ENCODE results near the gene HCFC2.

HCFC2 gene

GRCh38 chr12:104048162-104048561 lies 16.2 kb upstream of the HCFC2 start:
- TF ChIP-seq CTCF (IDR thresholded peaks at IDR 0.05; ENCODE audit: low read depth, low read length), result no peak
- Histone ChIP-seq H3K4me3 (ENCODE audit: low read depth, low read length) (no peak overlapping the region), H3K27me3 (peaks cover 3% of the 10 kb centered on the region; the same call in 1 of the 2 replicates), H3K36me3 (no peaks in the 10 kb centered on the region), H3K9me3 (no peaks in the 10 kb centered on the region; the same call in 1 of the 2 replicates), H3K4me1 (no peaks in the 10 kb centered on the region)
- no peak for DNase-seq

GRCh38 chr12:104048811-104049210 lies 15.5 kb upstream of the HCFC2 start:
- peaks cover 3% of the 10 kb centered on the region; the same call in 1 of the 2 replicates for H3K27me3 ChIP-seq
- DNase-seq, result no peak
- TF ChIP-seq CTCF (IDR thresholded peaks at IDR 0.05; ENCODE audit: low read depth, low read length), result no peak
- H3K36me3 ChIP-seq, result no peaks in the 10 kb centered on the region
- H3K4me1 ChIP-seq, result no peaks in the 10 kb centered on the region
- no peaks in the 10 kb centered on the region; the same call in 1 of the 2 replicates for H3K9me3 ChIP-seq
- no peak overlapping the region for H3K4me3 ChIP-seq (ENCODE audit: low read depth, low read length)

GRCh38 chr12:104049278-104049902 lies 14.9 kb upstream of the HCFC2 start:
- H3K4me1 ChIP-seq, result no peaks in the 10 kb centered on the region
- TF ChIP-seq CTCF (IDR thresholded peaks at IDR 0.05; ENCODE audit: low read depth, low read length), result no peak
- H3K27me3 ChIP-seq, result peaks cover 3% of the 10 kb centered on the region; the same call in 1 of the 2 replicates
- peak overlapping the region; percentile 41 for H3K4me3 ChIP-seq (ENCODE audit: low read depth, low read length)
- H3K9me3 ChIP-seq, result no peaks in the 10 kb centered on the region
- no peaks in the 10 kb centered on the region for H3K36me3 ChIP-seq
- DNase-seq, result no peak

- H3K27me3 ChIP-seq, result peaks cover 3% of the 10 kb centered on the region; the same call in 1 of the 2 replicates
- H3K9me3 ChIP-seq, result no peaks in the 10 kb centered on the region
- no peak for TF ChIP-seq CTCF (IDR thresholded peaks at IDR 0.05; ENCODE audit: low read depth, low read length)
- H3K4me1 ChIP-seq, result peaks cover 3% of the 10 kb centered on the region; the same call in 1 of the 2 replicates
- peak within 1 kb of the TSS; percentile 41 for H3K4me3 ChIP-seq (ENCODE audit: low read depth, low read length)
- H3K36me3 ChIP-seq, result no peaks in the 10 kb centered on the region
- peak; percentile 56 for DNase-seq
Measured at GRCh38 chr12:104049903-104050356, 14.4 kb upstream of the HCFC2 start, which contains the start of gene GLT8D2. Gene GLT8D2 (minus strand): TSS chr12:104050187. CDS start chr12:104019648, 30,539 bp downstream.

- no peak for DNase-seq
- Histone ChIP-seq H3K36me3 (no peaks in the 10 kb centered on the region), H3K4me3 (ENCODE audit: low read depth, low read length) (peak overlapping the region; percentile 41), H3K9me3 (no peaks in the 10 kb centered on the region), H3K27me3 (peaks cover 3% of the 10 kb centered on the region; the same call in 1 of the 2 replicates), H3K4me1 (peaks cover 8% of the 10 kb centered on the region)
- TF ChIP-seq CTCF (IDR thresholded peaks at IDR 0.05; ENCODE audit: low read depth, low read length), result no peak
Measured at GRCh38 chr12:104050436-104050835, 13.9 kb upstream of the HCFC2 start.

- Histone ChIP-seq H3K27me3 (peaks cover 2% of the 10 kb centered on the region; the same call in 1 of the 2 replicates), H3K9me3 (no peaks in the 10 kb centered on the region), H3K4me3 (ENCODE audit: low read depth, low read length) (no peak overlapping the region), H3K4me1 (peaks cover 11% of the 10 kb centered on the region), H3K36me3 (no peaks in the 10 kb centered on the region)
- TF ChIP-seq CTCF (IDR thresholded peaks at IDR 0.05; ENCODE audit: low read depth, low read length), result no peak
- DNase-seq, result no peak
Measured at GRCh38 chr12:104054681-104055346, 9.5 kb upstream of the HCFC2 start.
